ENCODE results near the gene ARHGAP24.

Gene ARHGAP24

GRCh38 chr4:86026720-86027119 is 551.8 kb downstream of the ARHGAP24 start:
- no peak for DNase-seq (ENCODE audit: low read depth)

GRCh38 chr4:86031927-86032326 is 557.0 kb downstream of the ARHGAP24 start:
- DNase-seq (ENCODE audit: low read depth): no peak

GRCh38 chr4:86032476-86033022 is 557.6 kb downstream of the ARHGAP24 start:
- no peak for DNase-seq (ENCODE audit: low read depth)

- no peak for DNase-seq (ENCODE audit: low read depth)
Measured at GRCh38 chr4:86033171-86033570, 558.2 kb downstream of the ARHGAP24 start.

GRCh38 chr4:86034616-86035015 is 559.7 kb downstream of the ARHGAP24 start:
- DNase-seq (ENCODE audit: low read depth): no peak

- DNase-seq (ENCODE audit: low read depth): no peak
Measured at GRCh38 chr4:86035688-86036087, 560.7 kb downstream of the ARHGAP24 start.

- DNase-seq (ENCODE audit: low read depth): no peak
Measured at GRCh38 chr4:86036736-86037135, 561.8 kb downstream of the ARHGAP24 start.

- DNase-seq (ENCODE audit: low read depth): no peak
Measured at GRCh38 chr4:86038037-86038436, 563.1 kb downstream of the ARHGAP24 start.

- no peak for DNase-seq (ENCODE audit: low read depth)
Measured at GRCh38 chr4:86043755-86044592, 569.0 kb downstream of the ARHGAP24 start.

- no peak for DNase-seq (ENCODE audit: low read depth)
Measured at GRCh38 chr4:86044593-86044985, 569.6 kb downstream of the ARHGAP24 start.

- DNase-seq (ENCODE audit: low read depth): no peak
Measured at GRCh38 chr4:86048426-86048825, 573.5 kb downstream of the ARHGAP24 start.

GRCh38 chr4:86050496-86050895 is 575.5 kb downstream of the ARHGAP24 start:
- DNase-seq (ENCODE audit: low read depth): no peak

All from activated T-cell treated with anti-CD3 and anti-CD28 coated beads for 48 hours (primary cell).